Brain microvascular endothelial cell (primary cell): ENCODE measurements around the gene GPR141.

Source experiments
- DNase-seq: peaks from one replicate; pipeline ENCODE4 v3.0.0-alpha.2; 2020
- H3K27ac ChIP-seq: fragments of 250-450 bp; sonication (Bioruptor Pico); 2 replicates; pipeline ENCODE4 v1.5.1; 2020; ENCODE audit warnings: mild to moderate bottlenecking, moderate library complexity
- H3K27me3 ChIP-seq: fragments of 250-450 bp; sonication (Bioruptor Pico); replicated peaks from 2 replicates; pipeline ENCODE4 v1.5.1; 2020; ENCODE audit warnings: mild to moderate bottlenecking
- H3K36me3 ChIP-seq: fragments of 250-450 bp; sonication (Bioruptor Pico); replicated peaks from 2 replicates; pipeline ENCODE4 v1.5.1; 2020; ENCODE audit warnings: mild to moderate bottlenecking
- H3K4me3 ChIP-seq: 2 replicates; pipeline ENCODE4 v1.5.1; 2011; ENCODE audit warnings: low read depth, mild to moderate bottlenecking, control low read depth, low read length, moderate library complexity
- in situ Hi-C: cut with HindIII; loops from 2 replicates; pipeline ENCODE4 v1.10.0; 2017; ENCODE audit warnings: low sequenced_read_pairs, low pct_ligation_motif_present
- TF ChIP-seq, protein P1 (sequence below): IDR thresholded peaks from 2 replicates; pipeline ENCODE4 v1.5.1; 2011; ENCODE audit warnings: low read depth, mild to moderate bottlenecking, moderate library complexity, low read length, control low read depth, inconsistent platforms; ENCODE audit errors: missing control alignments

GPR141 gene, protein sequence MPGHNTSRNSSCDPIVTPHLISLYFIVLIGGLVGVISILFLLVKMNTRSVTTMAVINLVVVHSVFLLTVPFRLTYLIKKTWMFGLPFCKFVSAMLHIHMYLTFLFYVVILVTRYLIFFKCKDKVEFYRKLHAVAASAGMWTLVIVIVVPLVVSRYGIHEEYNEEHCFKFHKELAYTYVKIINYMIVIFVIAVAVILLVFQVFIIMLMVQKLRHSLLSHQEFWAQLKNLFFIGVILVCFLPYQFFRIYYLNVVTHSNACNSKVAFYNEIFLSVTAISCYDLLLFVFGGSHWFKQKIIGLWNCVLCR

DNA sequence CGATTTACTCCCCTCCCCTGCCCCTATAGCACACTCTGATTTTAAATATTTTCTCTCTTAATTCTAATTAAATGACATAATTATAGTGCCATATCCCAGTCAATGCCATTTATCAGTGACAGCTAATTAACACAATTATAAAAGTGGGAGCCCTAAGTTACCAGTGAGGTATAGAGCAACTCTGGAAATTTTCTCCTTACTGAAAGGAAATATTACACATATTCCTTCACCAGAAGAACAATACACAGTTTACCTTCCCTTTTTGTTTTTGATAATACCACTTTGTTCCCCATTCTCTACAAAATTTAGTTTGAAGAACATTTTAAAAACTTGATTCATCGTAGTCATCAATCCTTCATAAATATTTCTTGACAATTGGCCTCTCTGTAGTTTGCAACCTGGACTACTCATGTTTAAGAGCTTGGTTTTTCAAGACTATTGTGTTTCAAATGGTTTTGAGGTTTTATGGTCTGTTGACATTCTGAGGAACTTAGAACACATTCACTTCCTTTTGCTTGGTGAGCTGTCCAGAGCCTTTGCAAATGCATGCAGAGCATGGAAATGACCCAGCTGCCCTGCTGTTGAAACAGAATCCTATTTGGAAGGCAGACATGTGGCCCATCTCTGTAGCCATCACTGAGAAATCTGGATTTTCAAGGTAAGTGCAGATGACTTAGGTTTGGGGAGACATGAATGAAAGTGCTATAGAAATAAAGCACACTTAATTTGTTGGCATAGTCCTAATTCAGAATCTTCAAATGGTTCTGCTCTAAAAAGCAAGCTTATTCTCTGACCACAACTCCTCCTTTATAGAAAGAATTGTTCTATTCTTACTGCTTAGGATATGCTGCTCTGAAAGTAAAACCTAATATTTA is at the start of gene GPR141:
GPR141 (plus strand) TSS at position 521 of the 875 bp plus-strand sequence. CDS start 56,628 bp downstream, outside the sequence.
- no peak within 1 kb of the TSS for H3K27ac ChIP-seq
- no peak within 1 kb of the TSS for H3K4me3 ChIP-seq
- in situ Hi-C loops = no loop called here
- no peaks in the 10 kb centered on the region for H3K36me3 ChIP-seq
- DNase-seq = no peak
- no peaks in the 10 kb centered on the region for H3K27me3 ChIP-seq
- TF ChIP-seq, protein P1, sequence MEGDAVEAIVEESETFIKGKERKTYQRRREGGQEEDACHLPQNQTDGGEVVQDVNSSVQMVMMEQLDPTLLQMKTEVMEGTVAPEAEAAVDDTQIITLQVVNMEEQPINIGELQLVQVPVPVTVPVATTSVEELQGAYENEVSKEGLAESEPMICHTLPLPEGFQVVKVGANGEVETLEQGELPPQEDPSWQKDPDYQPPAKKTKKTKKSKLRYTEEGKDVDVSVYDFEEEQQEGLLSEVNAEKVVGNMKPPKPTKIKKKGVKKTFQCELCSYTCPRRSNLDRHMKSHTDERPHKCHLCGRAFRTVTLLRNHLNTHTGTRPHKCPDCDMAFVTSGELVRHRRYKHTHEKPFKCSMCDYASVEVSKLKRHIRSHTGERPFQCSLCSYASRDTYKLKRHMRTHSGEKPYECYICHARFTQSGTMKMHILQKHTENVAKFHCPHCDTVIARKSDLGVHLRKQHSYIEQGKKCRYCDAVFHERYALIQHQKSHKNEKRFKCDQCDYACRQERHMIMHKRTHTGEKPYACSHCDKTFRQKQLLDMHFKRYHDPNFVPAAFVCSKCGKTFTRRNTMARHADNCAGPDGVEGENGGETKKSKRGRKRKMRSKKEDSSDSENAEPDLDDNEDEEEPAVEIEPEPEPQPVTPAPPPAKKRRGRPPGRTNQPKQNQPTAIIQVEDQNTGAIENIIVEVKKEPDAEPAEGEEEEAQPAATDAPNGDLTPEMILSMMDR = no peak

DNA sequence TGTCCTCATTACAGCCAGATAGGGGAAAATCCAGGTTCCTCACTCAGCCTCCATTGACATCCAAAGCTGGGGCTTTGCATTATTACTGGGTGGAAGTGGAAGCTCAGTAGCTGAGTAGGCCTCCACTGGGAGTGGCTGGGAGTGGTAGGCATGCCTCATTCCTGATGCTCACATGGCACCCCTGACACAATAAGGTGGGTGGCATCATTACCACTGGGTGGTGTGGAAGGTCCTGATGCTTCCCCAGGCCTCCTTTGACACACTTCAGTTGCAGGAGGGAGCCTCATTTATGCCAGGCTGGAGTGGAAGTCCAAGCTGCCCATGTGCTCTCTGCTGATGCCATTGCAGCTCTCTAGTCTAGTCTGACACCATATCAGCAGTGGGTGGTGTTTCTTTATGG is 48.2 kb upstream of the GPR141 start:
- in situ Hi-C loops = no loop called here
- H3K36me3 ChIP-seq = no peaks in the 10 kb centered on the region
- no peak for DNase-seq
- no peak overlapping the region for H3K4me3 ChIP-seq
- H3K27me3 ChIP-seq = no peaks in the 10 kb centered on the region
- no peak overlapping the region for H3K27ac ChIP-seq
- TF ChIP-seq, protein P1 = no peak

DNA sequence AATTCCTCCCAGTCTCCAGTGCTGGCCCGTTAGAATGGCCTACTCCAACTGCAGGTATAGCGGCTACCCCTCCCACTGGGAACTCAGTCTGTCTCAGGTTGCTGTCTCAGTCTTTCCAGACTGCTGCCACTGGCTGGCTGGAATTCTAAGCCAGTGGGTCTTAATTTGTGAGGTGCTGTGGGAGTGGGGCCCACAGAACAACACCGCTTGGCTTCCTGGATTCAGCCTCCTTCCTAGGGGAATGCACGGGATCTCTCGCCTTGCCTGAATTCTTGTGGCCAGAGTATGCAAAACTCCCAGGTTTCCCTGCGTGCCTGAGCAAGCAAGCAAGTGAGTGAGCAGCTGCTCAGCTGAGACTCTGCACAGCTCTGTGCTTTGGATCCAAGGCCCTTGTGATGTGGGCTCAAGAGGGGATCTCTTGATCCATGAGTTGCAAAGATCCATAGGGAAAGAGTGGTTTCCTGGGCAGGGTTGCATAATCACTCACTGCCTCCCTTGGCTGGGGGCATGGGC is 41.5 kb upstream of the GPR141 start:
- DNase-seq = no peak
- Histone ChIP-seq H3K36me3 (no peaks in the 10 kb centered on the region), H3K4me3 (no peak overlapping the region), H3K27me3 (no peaks in the 10 kb centered on the region), H3K27ac (no peak overlapping the region)
- TF ChIP-seq, protein P1 = no peak
- in situ Hi-C loops = no loop called here

DNA sequence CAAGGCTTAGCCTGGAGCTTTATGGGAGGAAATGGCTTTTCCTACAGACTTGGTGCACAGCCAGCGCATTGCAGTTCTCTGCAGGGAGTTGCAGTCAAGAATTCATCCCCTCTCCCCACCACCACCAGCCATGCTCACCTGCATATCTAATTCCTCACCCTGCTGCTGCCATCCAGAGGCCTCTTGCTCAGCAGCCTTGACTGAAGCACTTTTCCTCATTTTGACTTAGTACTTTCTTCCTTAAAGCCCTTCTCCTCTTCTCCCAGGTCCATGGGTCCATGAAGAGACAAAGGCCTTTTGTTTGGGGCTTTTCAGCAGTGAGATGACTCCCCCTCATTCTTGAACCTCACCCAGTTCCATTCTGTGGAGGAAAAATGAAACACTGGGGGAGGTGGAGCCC is 39.7 kb upstream of the GPR141 start:
- no peaks in the 10 kb centered on the region for H3K27me3 ChIP-seq
- no peak overlapping the region for H3K4me3 ChIP-seq
- H3K36me3 ChIP-seq = no peaks in the 10 kb centered on the region
- no peak for DNase-seq
- no peak overlapping the region for H3K27ac ChIP-seq
- TF ChIP-seq, protein P1 = no peak
- in situ Hi-C loops = no loop called here

DNA sequence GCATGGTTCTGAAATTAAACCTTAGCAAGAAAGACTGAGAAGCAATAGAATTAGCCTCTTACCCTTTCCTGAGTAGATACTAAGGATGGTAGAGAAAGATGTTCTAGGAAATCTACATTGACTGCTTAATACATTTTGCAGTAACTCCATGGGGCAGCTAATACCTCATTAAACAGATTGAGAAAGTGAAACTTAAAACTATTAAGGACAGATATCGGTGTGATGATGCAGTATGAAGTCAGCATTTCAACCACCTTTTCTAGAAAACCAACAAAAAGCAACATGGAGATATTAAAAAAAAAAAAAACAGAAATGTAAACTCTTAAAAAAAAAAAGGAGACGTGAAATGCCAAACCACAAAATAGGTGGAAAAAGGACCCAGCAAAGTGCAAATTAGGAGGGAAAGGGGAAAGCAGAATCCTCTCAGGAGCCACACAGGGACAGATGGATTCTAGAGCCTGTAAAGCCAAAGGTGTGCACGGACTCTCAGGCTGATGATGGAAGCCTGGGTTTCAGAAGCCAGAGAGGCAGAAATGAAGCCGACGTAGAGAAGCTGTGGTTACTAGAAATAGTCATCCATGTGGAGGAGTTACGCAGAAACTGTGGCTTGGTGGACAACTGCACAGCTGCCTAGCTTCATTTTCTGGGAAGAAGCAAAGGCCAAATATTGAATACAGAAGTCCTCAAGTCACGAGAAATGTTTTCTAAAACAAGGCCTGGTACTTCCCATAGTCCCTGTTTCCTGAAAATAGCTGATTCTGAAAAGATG is 38.1 kb upstream of the GPR141 start:
- in situ Hi-C loops = no loop called here
- Histone ChIP-seq H3K4me3 (no peak overlapping the region), H3K27me3 (no peaks in the 10 kb centered on the region), H3K27ac (no peak overlapping the region), H3K36me3 (no peaks in the 10 kb centered on the region)
- TF ChIP-seq, protein P1 = no peak
- no peak for DNase-seq
